ENCODE measurements around the gene KSR1. TPM values are rescaled to one million over a fixed set of nuclear protein-coding genes. Genes with fewer than 3 reads are reported as not detected.

KSR1 gene
- total and polyA plus RNA-seq, 2 experiments from 2014 or later: 7.8 to 53.2 TPM

DNA sequence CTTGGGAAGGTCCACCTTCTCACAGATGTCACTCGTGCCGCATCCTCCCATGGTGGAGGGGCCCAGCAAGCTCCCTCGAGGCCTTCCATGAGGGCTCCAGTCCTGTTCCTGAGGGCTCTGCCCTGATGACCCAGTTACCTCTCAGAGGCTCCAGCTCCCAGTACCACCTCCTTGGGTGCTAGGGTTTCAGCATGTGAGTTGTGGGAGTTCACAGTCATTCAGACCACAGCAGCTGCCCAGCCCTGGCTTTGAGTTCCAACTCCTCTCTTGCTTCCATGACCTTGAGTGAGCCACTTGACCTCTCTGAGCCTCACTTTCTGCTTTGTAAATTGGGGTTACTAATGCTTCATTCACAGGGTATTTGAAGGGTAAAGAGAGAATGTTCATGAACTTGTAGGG is 137.6 kb downstream of the KSR1 start (continued):
- TF ChIP-seq, protein P1, sequence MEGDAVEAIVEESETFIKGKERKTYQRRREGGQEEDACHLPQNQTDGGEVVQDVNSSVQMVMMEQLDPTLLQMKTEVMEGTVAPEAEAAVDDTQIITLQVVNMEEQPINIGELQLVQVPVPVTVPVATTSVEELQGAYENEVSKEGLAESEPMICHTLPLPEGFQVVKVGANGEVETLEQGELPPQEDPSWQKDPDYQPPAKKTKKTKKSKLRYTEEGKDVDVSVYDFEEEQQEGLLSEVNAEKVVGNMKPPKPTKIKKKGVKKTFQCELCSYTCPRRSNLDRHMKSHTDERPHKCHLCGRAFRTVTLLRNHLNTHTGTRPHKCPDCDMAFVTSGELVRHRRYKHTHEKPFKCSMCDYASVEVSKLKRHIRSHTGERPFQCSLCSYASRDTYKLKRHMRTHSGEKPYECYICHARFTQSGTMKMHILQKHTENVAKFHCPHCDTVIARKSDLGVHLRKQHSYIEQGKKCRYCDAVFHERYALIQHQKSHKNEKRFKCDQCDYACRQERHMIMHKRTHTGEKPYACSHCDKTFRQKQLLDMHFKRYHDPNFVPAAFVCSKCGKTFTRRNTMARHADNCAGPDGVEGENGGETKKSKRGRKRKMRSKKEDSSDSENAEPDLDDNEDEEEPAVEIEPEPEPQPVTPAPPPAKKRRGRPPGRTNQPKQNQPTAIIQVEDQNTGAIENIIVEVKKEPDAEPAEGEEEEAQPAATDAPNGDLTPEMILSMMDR (conservative IDR thresholded peaks at IDR 0.05; ENCODE audit: low read depth in 2 of 2): no peak
- TF ChIP-seq POLR2AphosphoS5 (IDR thresholded peaks at IDR 0.05; ENCODE audit: low read depth) (no peak), ZNF114 (CRISPR knock-in tag; IDR thresholded peaks at IDR 0.05) (no peak), NANOG (IDR thresholded peaks at IDR 0.05; ENCODE audit: borderline replicate concordance) (no peak), ZNF331 (CRISPR knock-in tag; IDR thresholded peaks at IDR 0.05; ENCODE audit: low read depth) (no peak), JUNB (IDR thresholded peaks at IDR 0.05; ENCODE audit: unreplicated experiment) (no peak)
- TF ChIP-seq, protein P2, sequence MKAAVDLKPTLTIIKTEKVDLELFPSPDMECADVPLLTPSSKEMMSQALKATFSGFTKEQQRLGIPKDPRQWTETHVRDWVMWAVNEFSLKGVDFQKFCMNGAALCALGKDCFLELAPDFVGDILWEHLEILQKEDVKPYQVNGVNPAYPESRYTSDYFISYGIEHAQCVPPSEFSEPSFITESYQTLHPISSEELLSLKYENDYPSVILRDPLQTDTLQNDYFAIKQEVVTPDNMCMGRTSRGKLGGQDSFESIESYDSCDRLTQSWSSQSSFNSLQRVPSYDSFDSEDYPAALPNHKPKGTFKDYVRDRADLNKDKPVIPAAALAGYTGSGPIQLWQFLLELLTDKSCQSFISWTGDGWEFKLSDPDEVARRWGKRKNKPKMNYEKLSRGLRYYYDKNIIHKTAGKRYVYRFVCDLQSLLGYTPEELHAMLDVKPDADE (IDR thresholded peaks at IDR 0.05): no peak

DNA sequence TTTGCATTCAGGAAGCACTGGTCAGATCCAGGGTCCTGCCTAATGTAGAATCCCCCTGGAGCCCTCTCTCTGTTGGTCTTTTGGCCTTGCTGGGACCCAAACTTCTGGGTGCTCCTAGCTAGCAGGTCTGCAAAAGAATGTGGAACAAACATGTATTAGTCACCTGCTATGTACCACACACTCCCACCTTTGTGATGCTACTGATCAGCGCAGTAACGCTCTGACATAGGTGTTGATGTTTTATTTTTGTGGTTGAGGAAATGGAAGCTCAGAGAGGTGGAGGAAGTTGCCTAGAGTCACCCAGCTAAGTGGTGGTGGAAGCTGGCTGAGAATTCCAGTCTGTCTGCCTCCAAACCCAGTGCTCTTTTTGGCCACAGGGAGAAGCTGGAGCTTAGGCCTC is 139.0 kb downstream of the KSR1 start:
- H3K4me1 ChIP-seq (ENCODE audit: insufficient read depth): no peaks in the 10 kb centered on the region; the same call in 1 of the 2 replicates
- no peaks in the 10 kb centered on the region for H4K20me1 ChIP-seq (replicated peaks; ENCODE audit: insufficient read depth)
- H3K36me3 ChIP-seq (ENCODE audit: insufficient read depth): peaks cover 5% of the 10 kb centered on the region; the same call in 1 of the 2 replicates
- no peak overlapping the region for H3K27ac ChIP-seq (ENCODE audit: low read depth)
- H3K36me3 Mint-ChIP-seq (ENCODE audit: low read depth): peaks cover 11% of the 10 kb centered on the region; the same call in 1 of the 3 replicates
- H2AFZ ChIP-seq: no peak overlapping the region
- H3K9me2 ChIP-seq (ENCODE audit: insufficient read depth): no peaks in the 10 kb centered on the region
- H3K27ac Mint-ChIP-seq: no peak overlapping the region
- ATAC-seq (no peak), DNase-seq (ENCODE audit: low spot score) (no peak)
- H3K27me3 ChIP-seq (ENCODE audit: insufficient read depth): no peaks in the 10 kb centered on the region
- no peak overlapping the region for H3K4me3 ChIP-seq
- no peak overlapping the region for H3K4me2 ChIP-seq
- peaks cover 17% of the 10 kb centered on the region for H3K4me1 Mint-ChIP-seq
- no peaks in the 10 kb centered on the region for H3F3A ChIP-seq (replicated peaks; ENCODE audit: low read depth)
- H3K9me3 Mint-ChIP-seq: no peaks in the 10 kb centered on the region; the same call in 2 of the 3 replicates
- H3K79me2 ChIP-seq (replicated peaks; ENCODE audit: insufficient read depth): no peaks in the 10 kb centered on the region
- H3K4me3 Mint-ChIP-seq: no peak overlapping the region
- H3K27me3 Mint-ChIP-seq (ENCODE audit: insufficient read depth, low read depth, poor library complexity): peaks cover 5% of the 10 kb centered on the region
- TF ChIP-seq ZNF114 (CRISPR knock-in tag; IDR thresholded peaks at IDR 0.05) (no peak), CREB1 (CRISPR knock-in tag; IDR thresholded peaks at IDR 0.05; ENCODE audit: low read depth) (no peak), ZNF331 (CRISPR knock-in tag; IDR thresholded peaks at IDR 0.05; ENCODE audit: low read depth) (no peak), JUNB (IDR thresholded peaks at IDR 0.05; ENCODE audit: unreplicated experiment) (no peak), EZH2 (IDR thresholded peaks at IDR 0.05; ENCODE audit: low read depth, unreplicated experiment) (no peak), POLR2AphosphoS5 (IDR thresholded peaks at IDR 0.05; ENCODE audit: low read depth) (no peak)
- TF ChIP-seq, protein P2 (IDR thresholded peaks at IDR 0.05): no peak
- TF ChIP-seq, protein P3, sequence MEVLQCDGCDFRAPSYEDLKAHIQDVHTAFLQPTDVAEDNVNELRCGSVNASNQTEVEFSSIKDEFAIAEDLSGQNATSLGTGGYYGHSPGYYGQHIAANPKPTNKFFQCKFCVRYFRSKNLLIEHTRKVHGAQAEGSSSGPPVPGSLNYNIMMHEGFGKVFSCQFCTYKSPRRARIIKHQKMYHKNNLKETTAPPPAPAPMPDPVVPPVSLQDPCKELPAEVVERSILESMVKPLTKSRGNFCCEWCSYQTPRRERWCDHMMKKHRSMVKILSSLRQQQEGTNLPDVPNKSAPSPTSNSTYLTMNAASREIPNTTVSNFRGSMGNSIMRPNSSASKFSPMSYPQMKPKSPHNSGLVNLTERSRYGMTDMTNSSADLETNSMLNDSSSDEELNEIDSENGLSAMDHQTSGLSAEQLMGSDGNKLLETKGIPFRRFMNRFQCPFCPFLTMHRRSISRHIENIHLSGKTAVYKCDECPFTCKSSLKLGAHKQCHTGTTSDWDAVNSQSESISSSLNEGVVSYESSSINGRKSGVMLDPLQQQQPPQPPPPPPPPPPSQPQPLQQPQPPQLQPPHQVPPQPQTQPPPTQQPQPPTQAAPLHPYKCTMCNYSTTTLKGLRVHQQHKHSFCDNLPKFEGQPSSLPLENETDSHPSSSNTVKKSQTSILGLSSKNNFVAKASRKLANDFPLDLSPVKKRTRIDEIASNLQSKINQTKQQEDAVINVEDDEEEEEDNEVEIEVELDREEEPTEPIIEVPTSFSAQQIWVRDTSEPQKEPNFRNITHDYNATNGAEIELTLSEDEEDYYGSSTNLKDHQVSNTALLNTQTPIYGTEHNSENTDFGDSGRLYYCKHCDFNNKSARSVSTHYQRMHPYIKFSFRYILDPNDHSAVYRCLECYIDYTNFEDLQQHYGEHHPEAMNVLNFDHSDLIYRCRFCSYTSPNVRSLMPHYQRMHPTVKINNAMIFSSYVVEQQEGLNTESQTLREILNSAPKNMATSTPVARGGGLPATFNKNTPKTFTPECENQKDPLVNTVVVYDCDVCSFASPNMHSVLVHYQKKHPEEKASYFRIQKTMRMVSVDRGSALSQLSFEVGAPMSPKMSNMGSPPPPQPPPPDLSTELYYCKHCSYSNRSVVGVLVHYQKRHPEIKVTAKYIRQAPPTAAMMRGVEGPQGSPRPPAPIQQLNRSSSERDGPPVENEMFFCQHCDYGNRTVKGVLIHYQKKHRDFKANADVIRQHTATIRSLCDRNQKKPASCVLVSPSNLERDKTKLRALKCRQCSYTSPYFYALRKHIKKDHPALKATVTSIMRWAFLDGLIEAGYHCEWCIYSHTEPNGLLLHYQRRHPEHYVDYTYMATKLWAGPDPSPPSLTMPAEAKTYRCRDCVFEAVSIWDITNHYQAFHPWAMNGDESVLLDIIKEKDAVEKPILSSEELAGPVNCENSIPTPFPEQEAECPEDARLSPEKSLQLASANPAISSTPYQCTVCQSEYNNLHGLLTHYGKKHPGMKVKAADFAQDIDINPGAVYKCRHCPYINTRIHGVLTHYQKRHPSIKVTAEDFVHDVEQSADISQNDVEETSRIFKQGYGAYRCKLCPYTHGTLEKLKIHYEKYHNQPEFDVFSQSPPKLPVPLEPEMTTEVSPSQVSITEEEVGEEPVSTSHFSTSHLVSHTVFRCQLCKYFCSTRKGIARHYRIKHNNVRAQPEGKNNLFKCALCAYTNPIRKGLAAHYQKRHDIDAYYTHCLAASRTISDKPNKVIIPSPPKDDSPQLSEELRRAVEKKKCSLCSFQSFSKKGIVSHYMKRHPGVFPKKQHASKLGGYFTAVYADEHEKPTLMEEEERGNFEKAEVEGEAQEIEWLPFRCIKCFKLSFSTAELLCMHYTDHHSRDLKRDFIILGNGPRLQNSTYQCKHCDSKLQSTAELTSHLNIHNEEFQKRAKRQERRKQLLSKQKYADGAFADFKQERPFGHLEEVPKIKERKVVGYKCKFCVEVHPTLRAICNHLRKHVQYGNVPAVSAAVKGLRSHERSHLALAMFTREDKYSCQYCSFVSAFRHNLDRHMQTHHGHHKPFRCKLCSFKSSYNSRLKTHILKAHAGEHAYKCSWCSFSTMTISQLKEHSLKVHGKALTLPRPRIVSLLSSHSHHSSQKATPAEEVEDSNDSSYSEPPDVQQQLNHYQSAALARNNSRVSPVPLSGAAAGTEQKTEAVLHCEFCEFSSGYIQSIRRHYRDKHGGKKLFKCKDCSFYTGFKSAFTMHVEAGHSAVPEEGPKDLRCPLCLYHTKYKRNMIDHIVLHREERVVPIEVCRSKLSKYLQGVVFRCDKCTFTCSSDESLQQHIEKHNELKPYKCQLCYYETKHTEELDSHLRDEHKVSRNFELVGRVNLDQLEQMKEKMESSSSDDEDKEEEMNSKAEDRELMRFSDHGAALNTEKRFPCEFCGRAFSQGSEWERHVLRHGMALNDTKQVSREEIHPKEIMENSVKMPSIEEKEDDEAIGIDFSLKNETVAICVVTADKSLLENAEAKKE (CRISPR knock-in tag; IDR thresholded peaks at IDR 0.05): no peak
- TF ChIP-seq, protein P4, sequence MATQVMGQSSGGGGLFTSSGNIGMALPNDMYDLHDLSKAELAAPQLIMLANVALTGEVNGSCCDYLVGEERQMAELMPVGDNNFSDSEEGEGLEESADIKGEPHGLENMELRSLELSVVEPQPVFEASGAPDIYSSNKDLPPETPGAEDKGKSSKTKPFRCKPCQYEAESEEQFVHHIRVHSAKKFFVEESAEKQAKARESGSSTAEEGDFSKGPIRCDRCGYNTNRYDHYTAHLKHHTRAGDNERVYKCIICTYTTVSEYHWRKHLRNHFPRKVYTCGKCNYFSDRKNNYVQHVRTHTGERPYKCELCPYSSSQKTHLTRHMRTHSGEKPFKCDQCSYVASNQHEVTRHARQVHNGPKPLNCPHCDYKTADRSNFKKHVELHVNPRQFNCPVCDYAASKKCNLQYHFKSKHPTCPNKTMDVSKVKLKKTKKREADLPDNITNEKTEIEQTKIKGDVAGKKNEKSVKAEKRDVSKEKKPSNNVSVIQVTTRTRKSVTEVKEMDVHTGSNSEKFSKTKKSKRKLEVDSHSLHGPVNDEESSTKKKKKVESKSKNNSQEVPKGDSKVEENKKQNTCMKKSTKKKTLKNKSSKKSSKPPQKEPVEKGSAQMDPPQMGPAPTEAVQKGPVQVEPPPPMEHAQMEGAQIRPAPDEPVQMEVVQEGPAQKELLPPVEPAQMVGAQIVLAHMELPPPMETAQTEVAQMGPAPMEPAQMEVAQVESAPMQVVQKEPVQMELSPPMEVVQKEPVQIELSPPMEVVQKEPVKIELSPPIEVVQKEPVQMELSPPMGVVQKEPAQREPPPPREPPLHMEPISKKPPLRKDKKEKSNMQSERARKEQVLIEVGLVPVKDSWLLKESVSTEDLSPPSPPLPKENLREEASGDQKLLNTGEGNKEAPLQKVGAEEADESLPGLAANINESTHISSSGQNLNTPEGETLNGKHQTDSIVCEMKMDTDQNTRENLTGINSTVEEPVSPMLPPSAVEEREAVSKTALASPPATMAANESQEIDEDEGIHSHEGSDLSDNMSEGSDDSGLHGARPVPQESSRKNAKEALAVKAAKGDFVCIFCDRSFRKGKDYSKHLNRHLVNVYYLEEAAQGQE (IDR thresholded peaks at IDR 0.05; ENCODE audit: unreplicated experiment): no peak
